CD4-positive, alpha-beta T cell treated with Interleukin-6 at 100 ng/mL for 8 hours (primary cell): ENCODE measurements around the gene RNFT2.
A peak's percentile ranks its signal among the peaks of the same experiment; 100 is the strongest.
"Not testable (repeated sequence)": the region's sequence is repeated elsewhere in the genome, so short reads cannot be mapped to it uniquely, and the experiment has no call there.

Experiments
- DNase-seq: peaks from one replicate; pipeline ENCODE4 v3.0.0-alpha.2; 2020; ENCODE audit warnings: mixed read lengths, low spot score

Gene RNFT2

GRCh38 chr12:116798719-116799118 is 60.6 kb downstream of the RNFT2 start:
- no peak for DNase-seq

- no peak for DNase-seq
Measured at GRCh38 chr12:116799955-116800354, 61.8 kb downstream of the RNFT2 start.

GRCh38 chr12:116800918-116801317 is 62.8 kb downstream of the RNFT2 start:
- no peak for DNase-seq

- no peak for DNase-seq
Measured at GRCh38 chr12:116802018-116802417, 63.9 kb downstream of the RNFT2 start.

GRCh38 chr12:116803013-116803736 is 65.1 kb downstream of the RNFT2 start:
- DNase-seq: no peak

- no peak for DNase-seq
Measured at GRCh38 chr12:116804051-116804450, 65.9 kb downstream of the RNFT2 start.

- no peak for DNase-seq
Measured at GRCh38 chr12:116806845-116807440, 68.8 kb downstream of the RNFT2 start.

- no peak for DNase-seq
Measured at GRCh38 chr12:116807546-116807945, 69.4 kb downstream of the RNFT2 start.

GRCh38 chr12:116808113-116809105 is 70.3 kb downstream of the RNFT2 start:
- DNase-seq: no peak

GRCh38 chr12:116812238-116812637 is 74.1 kb downstream of the RNFT2 start:
- no peak for DNase-seq

GRCh38 chr12:116813271-116814041 is 75.3 kb downstream of the RNFT2 start:
- no peak for DNase-seq

GRCh38 chr12:116814766-116815165 is 76.7 kb downstream of the RNFT2 start:
- not testable (repeated sequence) for DNase-seq

GRCh38 chr12:116818341-116818856 is 80.3 kb downstream of the RNFT2 start:
- DNase-seq: peak; percentile 15

- DNase-seq: peak; percentile 89
Measured at GRCh38 chr12:116818948-116819832, 81.1 kb downstream of the RNFT2 start.

GRCh38 chr12:116820064-116820656 is 82.0 kb downstream of the RNFT2 start:
- DNase-seq: no peak

GRCh38 chr12:116821291-116821690 is 83.2 kb downstream of the RNFT2 start:
- no peak for DNase-seq

GRCh38 chr12:116827432-116827831 is 89.3 kb downstream of the RNFT2 start:
- no peak for DNase-seq

GRCh38 chr12:116832353-116832752 is 94.2 kb downstream of the RNFT2 start:
- no peak for DNase-seq

- DNase-seq: no peak
Measured at GRCh38 chr12:116833474-116833873, 95.4 kb downstream of the RNFT2 start.

- no peak for DNase-seq
Measured at GRCh38 chr12:116835484-116835883, 97.4 kb downstream of the RNFT2 start.
